ENCODE data around the gene MIF.

DNA sequence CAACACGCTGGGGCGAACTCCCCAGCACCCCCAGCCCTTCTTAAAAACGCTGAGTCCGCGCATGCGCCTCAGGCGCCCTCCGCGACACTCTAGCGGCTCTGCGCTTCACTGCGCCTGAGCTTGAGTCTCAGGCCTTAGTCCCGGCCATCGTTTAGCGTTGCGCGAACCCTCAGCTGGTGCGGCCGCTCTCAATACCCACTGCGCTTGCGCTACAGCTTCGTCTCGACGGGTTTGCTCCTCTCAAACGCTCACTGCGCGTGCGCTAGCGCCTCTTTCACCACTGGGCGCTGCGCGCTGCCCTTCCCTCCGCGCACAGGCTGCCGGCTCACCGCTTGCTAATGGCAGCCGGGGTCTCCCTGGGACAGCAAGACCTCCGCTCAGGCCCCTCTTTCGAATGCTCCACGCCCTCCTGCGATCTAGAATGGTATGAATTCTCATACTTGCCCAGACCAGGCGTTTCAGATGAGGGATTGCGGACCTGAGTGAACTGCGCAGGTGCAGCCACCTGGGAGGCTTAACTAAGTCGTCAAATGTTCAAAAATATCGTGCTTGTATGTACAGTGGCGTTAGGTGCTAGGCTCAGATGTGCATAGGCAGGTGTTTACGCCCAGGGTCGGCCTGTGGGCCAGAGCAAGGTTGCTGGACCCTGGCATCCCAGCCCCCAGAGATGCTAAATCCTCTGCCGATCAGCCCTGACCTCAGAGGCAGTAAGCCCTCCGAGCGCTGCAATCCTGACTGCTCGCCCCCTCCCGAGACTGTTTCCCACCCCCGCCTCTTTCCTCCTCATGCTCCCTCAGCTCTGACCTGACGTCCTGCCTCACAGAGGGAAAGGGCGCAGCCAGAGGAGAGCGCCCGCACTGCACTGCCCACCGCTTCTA is 36.3 kb upstream of the MIF start, which contains the start of gene SLC2A11:
- TF ChIP-seq, protein P1, sequence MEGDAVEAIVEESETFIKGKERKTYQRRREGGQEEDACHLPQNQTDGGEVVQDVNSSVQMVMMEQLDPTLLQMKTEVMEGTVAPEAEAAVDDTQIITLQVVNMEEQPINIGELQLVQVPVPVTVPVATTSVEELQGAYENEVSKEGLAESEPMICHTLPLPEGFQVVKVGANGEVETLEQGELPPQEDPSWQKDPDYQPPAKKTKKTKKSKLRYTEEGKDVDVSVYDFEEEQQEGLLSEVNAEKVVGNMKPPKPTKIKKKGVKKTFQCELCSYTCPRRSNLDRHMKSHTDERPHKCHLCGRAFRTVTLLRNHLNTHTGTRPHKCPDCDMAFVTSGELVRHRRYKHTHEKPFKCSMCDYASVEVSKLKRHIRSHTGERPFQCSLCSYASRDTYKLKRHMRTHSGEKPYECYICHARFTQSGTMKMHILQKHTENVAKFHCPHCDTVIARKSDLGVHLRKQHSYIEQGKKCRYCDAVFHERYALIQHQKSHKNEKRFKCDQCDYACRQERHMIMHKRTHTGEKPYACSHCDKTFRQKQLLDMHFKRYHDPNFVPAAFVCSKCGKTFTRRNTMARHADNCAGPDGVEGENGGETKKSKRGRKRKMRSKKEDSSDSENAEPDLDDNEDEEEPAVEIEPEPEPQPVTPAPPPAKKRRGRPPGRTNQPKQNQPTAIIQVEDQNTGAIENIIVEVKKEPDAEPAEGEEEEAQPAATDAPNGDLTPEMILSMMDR (conservative IDR thresholded peaks at IDR 0.05; ENCODE audit: low read depth, low read length): peak; percentile 31; the same call in 1 of the 2 replicates
- no peak for TF ChIP-seq POLR2A (IDR thresholded peaks at IDR 0.05; ENCODE audit: low read depth, low read length)
- peak; percentile 8; the same call in 1 of the 2 replicates for TF ChIP-seq BHLHE40 (IDR thresholded peaks at IDR 0.05; ENCODE audit: low read depth, low read length)
